Right atrium auricular region (tissue), 2 donors: ENCODE measurements around the gene SVIL. TPM values are rescaled to one million over a fixed set of nuclear protein-coding genes. Genes with fewer than 3 reads are reported as not detected.

Experiments used
- DNase-seq: peaks from one replicate; pipeline ENCODE4 v3.0.0-alpha.2; 2019; ENCODE audit warnings: low spot score
- H3K27ac ChIP-seq, 2 donors: fragments of 200-600 bp; sonication (generic); 1 replicate in 1 of 2; 2 replicates in 1 of 2; pipeline ENCODE4 v1.5.1; 2016 to 2019
- H3K27me3 ChIP-seq, 2 donors: fragments of 200-600 bp; sonication (generic); one replicate each; pipeline versions ENCODE4 v1.5.1 to v1.6.0; 2017 to 2019
- H3K36me3 ChIP-seq: fragments of 200-600 bp; sonication (generic); one replicate; pipeline ENCODE4 v1.5.1; 2016
- H3K4me1 ChIP-seq, 2 donors: fragments of 200-600 bp; sonication (generic); one replicate each; pipeline versions ENCODE4 v1.5.1 to v1.6.0; 2017 to 2019
- H3K4me3 ChIP-seq, 2 donors: fragments of 200-600 bp; sonication (generic); 1 replicate in 1 of 2; 2 replicates in 1 of 2; pipeline ENCODE4 v1.5.1; 2017 to 2019; ENCODE audit warnings: mild to moderate bottlenecking in 1 of 2, moderate library complexity in 1 of 2
- H3K9me3 ChIP-seq, 2 donors: fragments of 200-600 bp; sonication (generic); one replicate each; pipeline ENCODE4 v1.5.1; 2019
- microRNA counts, 2 donors: library from miRNA; unstranded; fragments of <30 nt; microRNA quantifications; one replicate each; lab custom pipeline; 2016 to 2017
- microRNA-seq, 2 donors: library from miRNA; unstranded; fragments of <30 nt; microRNA quantifications; one replicate each; pipeline ENCODE4, GENCODE V29; 2016 to 2017; ENCODE audit warnings: borderline number of aligned reads in 2 of 2, borderline replicate concordance in 1 of 2
- total RNA-seq, 2 donors: library from RNA; depleted of rRNA; stranded (reverse); fragments of >200 nt; gene quantifications; one replicate each; pipeline ENCODE4 v1.1.0, GENCODE V29; 2016
- TF ChIP-seq, protein P1 (sequence below), 2 donors: fragments of 200-600 bp; sonication (generic); IDR thresholded peaks; one replicate each; pipeline ENCODE4 v1.5.1; 2019; ENCODE audit warnings: antibody characterized with exemption in 2 of 2

SVIL gene
- total RNA-seq, 2 donors from 2014 or later: 260 to 340 TPM

DNA sequence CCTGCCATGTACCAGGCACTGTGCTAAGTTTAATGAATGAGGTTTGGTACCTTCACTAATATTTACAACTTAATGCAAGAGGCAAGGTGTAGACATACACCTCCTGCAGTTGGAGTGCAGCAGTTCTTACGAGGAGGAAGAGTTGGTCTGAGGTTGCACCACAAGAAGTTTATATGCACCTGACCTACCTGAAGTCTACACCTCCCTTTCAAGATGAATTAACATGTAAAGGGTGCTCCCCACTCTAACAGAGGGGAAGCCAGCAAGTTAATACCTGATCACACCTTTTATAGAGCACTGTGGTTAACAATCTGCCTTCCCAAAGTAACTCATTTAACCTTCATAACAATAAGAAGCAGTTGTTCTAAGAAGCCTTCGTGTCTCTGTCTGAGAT is 225.9 kb downstream of the SVIL start:
- TF ChIP-seq, protein P1, sequence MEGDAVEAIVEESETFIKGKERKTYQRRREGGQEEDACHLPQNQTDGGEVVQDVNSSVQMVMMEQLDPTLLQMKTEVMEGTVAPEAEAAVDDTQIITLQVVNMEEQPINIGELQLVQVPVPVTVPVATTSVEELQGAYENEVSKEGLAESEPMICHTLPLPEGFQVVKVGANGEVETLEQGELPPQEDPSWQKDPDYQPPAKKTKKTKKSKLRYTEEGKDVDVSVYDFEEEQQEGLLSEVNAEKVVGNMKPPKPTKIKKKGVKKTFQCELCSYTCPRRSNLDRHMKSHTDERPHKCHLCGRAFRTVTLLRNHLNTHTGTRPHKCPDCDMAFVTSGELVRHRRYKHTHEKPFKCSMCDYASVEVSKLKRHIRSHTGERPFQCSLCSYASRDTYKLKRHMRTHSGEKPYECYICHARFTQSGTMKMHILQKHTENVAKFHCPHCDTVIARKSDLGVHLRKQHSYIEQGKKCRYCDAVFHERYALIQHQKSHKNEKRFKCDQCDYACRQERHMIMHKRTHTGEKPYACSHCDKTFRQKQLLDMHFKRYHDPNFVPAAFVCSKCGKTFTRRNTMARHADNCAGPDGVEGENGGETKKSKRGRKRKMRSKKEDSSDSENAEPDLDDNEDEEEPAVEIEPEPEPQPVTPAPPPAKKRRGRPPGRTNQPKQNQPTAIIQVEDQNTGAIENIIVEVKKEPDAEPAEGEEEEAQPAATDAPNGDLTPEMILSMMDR (IDR thresholded peaks at IDR 0.05): no peak
- no peaks in the 10 kb centered on the region for H3K27me3 ChIP-seq
- H3K36me3 ChIP-seq: no peaks in the 10 kb centered on the region
- peak overlapping the region; percentile 91 to 96 for H3K27ac ChIP-seq
- peak overlapping the region; percentile 76 to 78 for H3K4me3 ChIP-seq
- no peak for DNase-seq
- peaks cover 0 to 33% of the 10 kb centered on the region in 2 donors for H3K4me1 ChIP-seq
- H3K9me3 ChIP-seq: no peaks in the 10 kb centered on the region

MicroRNA genes within 50 kb of the gene (microRNA counts, 767-probe panel; counts per million panel counts)
- microRNA hsa-miR-604 (lab: Ali Mortazavi, UCI): 0 to 1,658 counts per million in 2 donors
- 0 to 1,480 counts per million in 2 donors for microRNA hsa-miR-938 (lab: Ali Mortazavi, UCI)

Small RNA genes lying within 50 kb of the gene (microRNA-seq; reads per million reads assigned to microRNA genes)
- 0 reads per million in 2 donors for gene MIR604
- 0 reads per million in 2 donors for gene MIR938
